SK-N-SH (cell line): ENCODE data around the gene PIK3R1. TPM values are rescaled to one million over a fixed set of nuclear protein-coding genes. Genes with fewer than 3 reads are reported as not detected.

Source experiments
- CTCF ChIA-PET: fragments of 300-600, 350-600 bp; formaldehyde crosslinking; extraction: SDS; loops from one replicate; lab custom pipeline; 2021; lab: Yijun Ruan, JAX
- POLR2A ChIA-PET: fragments of 350-600 bp; sonication (Branson Sonifier 250); formaldehyde crosslinking; extraction: SDS; loops from one replicate; lab custom pipeline; 2020; ENCODE audit warnings: antibody characterized with exemption, inconsistent platforms; lab: Yijun Ruan, JAX
- DNase-seq: peaks from one replicate; pipeline ENCODE4 v3.0.0; 2012
- H2AFZ ChIP-seq: fragments of 200-600 bp; sonication (generic); 2 replicates; pipeline ENCODE4 v1.8.1; 2016; ENCODE audit warnings: antibody characterized with exemption, mild to moderate bottlenecking, low read depth
- H3F3A ChIP-seq: fragments of 200-600 bp; sonication (generic); replicated peaks from 2 replicates; pipeline ENCODE3; 2016; ENCODE audit warnings: antibody characterized with exemption, mild to moderate bottlenecking; ENCODE audit not compliant: insufficient read depth
- H3K27ac ChIP-seq, 2 experiments: fragments of 200-500 bp in 1 of 2; fragments of 200-600 bp in 1 of 2; sonication (Bioruptor generic) in 1 of 2; sonication (generic), shearing (Covaris generic) in 1 of 2; 2 replicates each; pipeline versions ENCODE4 v1.5.1 to v1.6.1; 2014 to 2016; ENCODE audit warnings: low read depth in 2 of 2, inconsistent platforms in 1 of 2, low read length in 1 of 2, mild to moderate bottlenecking in 1 of 2, mixed read lengths in 1 of 2
- H3K27me3 ChIP-seq: fragments of 200-600 bp; sonication (generic), shearing (Covaris generic); 2 replicates; pipeline ENCODE4 v1.6.1; 2016; ENCODE audit warnings: mixed run types; ENCODE audit not compliant: insufficient read depth
- H3K36me3 ChIP-seq, 2 experiments: fragments of 200-500 bp in 1 of 2; fragments of 200-600 bp in 1 of 2; sonication (Bioruptor generic) in 1 of 2; sonication (generic) in 1 of 2; replicated peaks in 1 of 2; 2 replicates each; pipeline versions ENCODE3 to v1.5.1; 2014 to 2016; ENCODE audit warnings: low read length in 1 of 2, mild to moderate bottlenecking in 1 of 2; ENCODE audit not compliant: insufficient read depth in 2 of 2, control insufficient read depth in 1 of 2
- H3K4me1 ChIP-seq, 2 experiments: fragments of 200-500 bp in 1 of 2; fragments of 200-600 bp in 1 of 2; sonication (Bioruptor generic) in 1 of 2; sonication (generic), shearing (Covaris generic) in 1 of 2; 2 replicates each; pipeline versions ENCODE4 v1.5.1 to v1.6.1; 2014 to 2016; ENCODE audit warnings: low read depth in 1 of 2, low read length in 1 of 2, mixed run types in 1 of 2; ENCODE audit not compliant: insufficient read depth in 2 of 2, control insufficient read depth in 1 of 2
- H3K4me2 ChIP-seq: fragments of 200-600 bp; sonication (generic), shearing (Covaris generic); 2 replicates; pipeline ENCODE4 v1.6.1; 2017; ENCODE audit warnings: mixed run types
- H3K4me3 ChIP-seq, 2 experiments: fragments of 200-500 bp in 1 of 2; fragments of 200-600 bp in 1 of 2; sonication (Bioruptor generic) in 1 of 2; sonication (generic), shearing (Covaris generic) in 1 of 2; 2 replicates each; pipeline versions ENCODE4 v1.5.1 to v1.8.1; 2014 to 2016; ENCODE audit warnings: low read depth in 2 of 2, inconsistent platforms in 1 of 2, low read length in 1 of 2, mild to moderate bottlenecking in 1 of 2, mixed read lengths in 1 of 2, moderate library complexity in 1 of 2
- H3K79me2 ChIP-seq: fragments of 200-600 bp; sonication (generic); 2 replicates; pipeline ENCODE4 v1.8.1; 2017; ENCODE audit warnings: mild to moderate bottlenecking; ENCODE audit not compliant: insufficient read depth
- H3K9ac ChIP-seq: fragments of 200-600 bp; sonication (generic); 2 replicates; pipeline ENCODE4 v1.6.1; 2017; ENCODE audit warnings: mixed run types
- H3K9me2 ChIP-seq: fragments of 200-600 bp; sonication (generic); 2 replicates; pipeline ENCODE4 v1.6.1; 2017; ENCODE audit warnings: mixed run types
- H3K9me3 ChIP-seq: fragments of 200-600 bp; sonication (generic); 2 replicates; pipeline ENCODE4 v1.6.1; 2017; ENCODE audit warnings: mixed run types, mild to moderate bottlenecking, moderate library complexity
- H4K20me1 ChIP-seq: fragments of 200-600 bp; sonication (generic); 2 replicates; pipeline ENCODE4 v1.6.1; 2017; ENCODE audit warnings: mild to moderate bottlenecking, mixed run types; ENCODE audit not compliant: insufficient read depth
- CHD2 ChIP-seq: fragments of 150-350 bp; IDR thresholded peaks from 2 replicates; pipeline ENCODE4 v1.6.1; 2018; ENCODE audit warnings: low read length; ENCODE audit not compliant: partially characterized antibody
- EP300 ChIP-seq, 2 experiments: IDR thresholded peaks; 2 replicates each; pipeline versions ENCODE4 v1.4.0 to v1.6.1; 2012; ENCODE audit warnings: borderline replicate concordance in 1 of 2, low read depth in 1 of 2, low read length in 1 of 2
- EZH2phosphoT487 ChIP-seq: fragments of 200-600 bp; sonication (generic); IDR thresholded peaks from 2 replicates; pipeline ENCODE4 v1.6.1; 2017; ENCODE audit warnings: low read depth, mixed run types, mild to moderate bottlenecking, antibody characterized with exemption, moderate library complexity, borderline replicate concordance
- GABPA ChIP-seq: IDR thresholded peaks from 2 replicates; pipeline ENCODE4 v1.4.0; 2012; ENCODE audit warnings: low read depth, mild to moderate bottlenecking
- MEF2A ChIP-seq: IDR thresholded peaks from 2 replicates; pipeline ENCODE4 v1.4.0; 2012; ENCODE audit warnings: low read depth, borderline replicate concordance
- POLR2AphosphoS5 ChIP-seq: IDR thresholded peaks from 2 replicates; pipeline ENCODE4 v1.6.1; 2012; ENCODE audit warnings: low read depth, low read length
- RAD21 ChIP-seq: IDR thresholded peaks from 2 replicates; pipeline ENCODE4 v1.6.1; 2012; ENCODE audit warnings: mild to moderate bottlenecking, low read length
- RXRA ChIP-seq: IDR thresholded peaks from 2 replicates; pipeline ENCODE4 v1.4.0; 2012; ENCODE audit warnings: low read depth, mild to moderate bottlenecking, borderline replicate concordance
- SIN3A ChIP-seq: IDR thresholded peaks from 2 replicates; pipeline ENCODE4 v1.6.1; 2012; ENCODE audit warnings: low read depth, mild to moderate bottlenecking, low read length, moderate library complexity, borderline replicate concordance
- SMC3 ChIP-seq: IDR thresholded peaks from 2 replicates; pipeline ENCODE4 v1.6.1; 2012; ENCODE audit warnings: low read depth, low read length, improper control_type of control experiment
- TAF1 ChIP-seq: IDR thresholded peaks from 2 replicates; pipeline ENCODE4 v1.6.1; 2012; ENCODE audit warnings: low read depth, mild to moderate bottlenecking, low read length, moderate library complexity, borderline replicate concordance
- TEAD4 ChIP-seq: IDR thresholded peaks from 2 replicates; pipeline ENCODE4 v1.4.0; 2012; ENCODE audit warnings: mild to moderate bottlenecking, borderline replicate concordance; ENCODE audit not compliant: insufficient read depth
- WGBS: methylation state at CpG from one replicate; pipeline ENCODE4 v1.1.6; 2017; ENCODE audit warnings: low lambda C conversion rate; 5-methylcytosine and 5-hydroxymethylcytosine counted together
- polyA plus RNA-seq, 3 experiments: library from polyadenylated mRNA; depleted of rRNA; stranded (reverse); fragments of >200 nt; gene quantifications; 2 replicates each; pipeline ENCODE4 v1.2.3, GENCODE V29; 2012
- TF ChIP-seq, protein P1 (sequence below): IDR thresholded peaks from 2 replicates; pipeline ENCODE4; 2012
- TF ChIP-seq, protein P2 (sequence below): IDR thresholded peaks from 2 replicates; pipeline ENCODE4 v1.4.0; 2012; ENCODE audit warnings: low read depth, borderline replicate concordance
- TF ChIP-seq, protein P3 (sequence below): IDR thresholded peaks from 2 replicates; pipeline ENCODE4 v1.4.0; 2012; ENCODE audit warnings: low read depth, borderline replicate concordance
- TF ChIP-seq, protein P4 (sequence below): fragments of 150-350 bp; IDR thresholded peaks from 2 replicates; pipeline ENCODE4 v1.6.1; 2017; ENCODE audit warnings: antibody characterized with exemption, low read length, low read depth, borderline replicate concordance

Gene PIK3R1
- polyA plus RNA-seq, 1 of the 3 experiments (the other 2 are of a cell fraction), result 2.0 TPM

DNA sequence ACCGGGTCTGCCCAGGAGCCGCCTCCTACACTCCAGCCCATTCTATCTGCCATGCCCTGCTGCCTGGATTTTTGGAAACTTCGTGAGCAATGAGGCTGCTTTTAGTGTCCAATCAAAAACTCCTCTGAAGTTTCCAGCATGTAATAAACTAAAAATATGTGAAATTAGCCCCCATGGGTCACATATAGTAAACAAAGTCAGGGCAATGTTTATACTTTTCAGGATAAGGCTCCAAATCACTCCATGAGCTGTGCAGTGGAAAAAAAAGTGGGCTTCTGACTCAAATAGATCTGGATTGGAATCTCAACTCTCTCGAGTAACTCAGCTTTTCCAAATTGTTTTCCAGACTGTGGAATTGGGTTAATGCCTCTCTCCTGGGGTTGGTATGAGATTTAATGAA lies 68.2 kb downstream of the PIK3R1 start:
- no peak for TF ChIP-seq CHD2
- TF ChIP-seq, protein P1, sequence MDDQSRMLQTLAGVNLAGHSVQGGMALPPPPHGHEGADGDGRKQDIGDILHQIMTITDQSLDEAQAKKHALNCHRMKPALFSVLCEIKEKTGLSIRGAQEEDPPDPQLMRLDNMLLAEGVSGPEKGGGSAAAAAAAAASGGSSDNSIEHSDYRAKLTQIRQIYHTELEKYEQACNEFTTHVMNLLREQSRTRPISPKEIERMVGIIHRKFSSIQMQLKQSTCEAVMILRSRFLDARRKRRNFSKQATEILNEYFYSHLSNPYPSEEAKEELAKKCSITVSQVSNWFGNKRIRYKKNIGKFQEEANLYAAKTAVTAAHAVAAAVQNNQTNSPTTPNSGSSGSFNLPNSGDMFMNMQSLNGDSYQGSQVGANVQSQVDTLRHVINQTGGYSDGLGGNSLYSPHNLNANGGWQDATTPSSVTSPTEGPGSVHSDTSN, result no peak
- TF ChIP-seq, protein P2, sequence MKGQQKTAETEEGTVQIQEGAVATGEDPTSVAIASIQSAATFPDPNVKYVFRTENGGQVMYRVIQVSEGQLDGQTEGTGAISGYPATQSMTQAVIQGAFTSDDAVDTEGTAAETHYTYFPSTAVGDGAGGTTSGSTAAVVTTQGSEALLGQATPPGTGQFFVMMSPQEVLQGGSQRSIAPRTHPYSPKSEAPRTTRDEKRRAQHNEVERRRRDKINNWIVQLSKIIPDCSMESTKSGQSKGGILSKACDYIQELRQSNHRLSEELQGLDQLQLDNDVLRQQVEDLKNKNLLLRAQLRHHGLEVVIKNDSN, result no peak
- no peak for TF ChIP-seq SIN3A
- TF ChIP-seq MEF2A, result no peak
- TF ChIP-seq, protein P3, sequence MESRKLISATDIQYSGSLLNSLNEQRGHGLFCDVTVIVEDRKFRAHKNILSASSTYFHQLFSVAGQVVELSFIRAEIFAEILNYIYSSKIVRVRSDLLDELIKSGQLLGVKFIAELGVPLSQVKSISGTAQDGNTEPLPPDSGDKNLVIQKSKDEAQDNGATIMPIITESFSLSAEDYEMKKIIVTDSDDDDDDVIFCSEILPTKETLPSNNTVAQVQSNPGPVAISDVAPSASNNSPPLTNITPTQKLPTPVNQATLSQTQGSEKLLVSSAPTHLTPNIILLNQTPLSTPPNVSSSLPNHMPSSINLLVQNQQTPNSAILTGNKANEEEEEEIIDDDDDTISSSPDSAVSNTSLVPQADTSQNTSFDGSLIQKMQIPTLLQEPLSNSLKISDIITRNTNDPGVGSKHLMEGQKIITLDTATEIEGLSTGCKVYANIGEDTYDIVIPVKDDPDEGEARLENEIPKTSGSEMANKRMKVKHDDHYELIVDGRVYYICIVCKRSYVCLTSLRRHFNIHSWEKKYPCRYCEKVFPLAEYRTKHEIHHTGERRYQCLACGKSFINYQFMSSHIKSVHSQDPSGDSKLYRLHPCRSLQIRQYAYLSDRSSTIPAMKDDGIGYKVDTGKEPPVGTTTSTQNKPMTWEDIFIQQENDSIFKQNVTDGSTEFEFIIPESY, result no peak
- no peak for TF ChIP-seq TEAD4
- TF ChIP-seq SMC3, result no peak
- TF ChIP-seq EP300 (IDR thresholded peaks at IDR 0.05; ENCODE audit: borderline replicate concordance in 1 of 2, low read depth in 1 of 2, low read length in 1 of 2), result no peak
- TF ChIP-seq POLR2AphosphoS5, result no peak
- TF ChIP-seq, protein P4, sequence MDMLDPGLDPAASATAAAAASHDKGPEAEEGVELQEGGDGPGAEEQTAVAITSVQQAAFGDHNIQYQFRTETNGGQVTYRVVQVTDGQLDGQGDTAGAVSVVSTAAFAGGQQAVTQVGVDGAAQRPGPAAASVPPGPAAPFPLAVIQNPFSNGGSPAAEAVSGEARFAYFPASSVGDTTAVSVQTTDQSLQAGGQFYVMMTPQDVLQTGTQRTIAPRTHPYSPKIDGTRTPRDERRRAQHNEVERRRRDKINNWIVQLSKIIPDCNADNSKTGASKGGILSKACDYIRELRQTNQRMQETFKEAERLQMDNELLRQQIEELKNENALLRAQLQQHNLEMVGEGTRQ, result no peak
- TF ChIP-seq RAD21, result no peak
- no peak for TF ChIP-seq EZH2phosphoT487
- TF ChIP-seq TAF1, result no peak
- no peak for TF ChIP-seq GABPA
- no peak for TF ChIP-seq RXRA
- no peak for DNase-seq
- Histone ChIP-seq H3K36me3 (peaks cover 28 to 60% of the 10 kb centered on the region in 2 experiments), H4K20me1 (no peaks in the 10 kb centered on the region), H3K4me2 (no peak overlapping the region), H3K27me3 (no peaks in the 10 kb centered on the region), H3K27ac (no peak overlapping the region), H3K79me2 (no peaks in the 10 kb centered on the region), H3K9me2 (no peaks in the 10 kb centered on the region), H3K9ac (no peak overlapping the region), H2AFZ (no peak overlapping the region), H3F3A (peaks cover 12% of the 10 kb centered on the region), H3K9me3 (no peaks in the 10 kb centered on the region), H3K4me1 (peaks cover 0 to 13% of the 10 kb centered on the region in 2 experiments; a peak in 2 of 4 replicates), H3K4me3 (no peak overlapping the region)
- WGBS, result 80% methylated on average over 4 of the region's 4 CpGs
- POLR2A ChIA-PET, result no interaction called here
- CTCF ChIA-PET, result interaction anchor here (0.7 to 1.7 kb wide), 8 partner anchors 10 to 1037 kb away, joined by 3 to 6 read pairs (median 3); no protein-coding TSS in a partner anchor
